Body of pancreas (tissue), 4 donors: ENCODE measurements around the gene CFAP77. TPM values are rescaled to one million over a fixed set of nuclear protein-coding genes. Genes with fewer than 3 reads are reported as not detected.
"Not testable (repeated sequence)": the region's sequence is repeated elsewhere in the genome, so short reads cannot be mapped to it uniquely, and the experiment has no call there.

Experiments used
- ATAC-seq: fragments of 150-250 bp; one replicate; pipeline ENCODE4 v1.9.1; 2016
- DNase-seq, 4 donors: peaks; one replicate each; pipeline ENCODE4 v3.0.0-alpha.2; 2019
- H3K27ac ChIP-seq, 4 donors: fragments of 200-600 bp; sonication (generic); 1 replicate in 3 of 4; 2 replicates in 1 of 4; pipeline versions ENCODE4 v1.5.1 to v1.6.1; 2016 to 2019; ENCODE audit warnings: mild to moderate bottlenecking in 1 of 4, mixed read lengths in 1 of 4, moderate library complexity in 1 of 4
- H3K27me3 ChIP-seq, 2 donors: fragments of 200-600 bp; sonication (generic); one replicate each; pipeline ENCODE4 v1.6.0; 2016; ENCODE audit warnings: mild to moderate bottlenecking in 1 of 2
- H3K36me3 ChIP-seq, 2 donors: fragments of 200-600 bp; sonication (generic); replicated peaks in 1 of 2; 2 replicates each; pipeline ENCODE4 v1.5.1; 2016; ENCODE audit warnings: low read depth in 2 of 2; ENCODE audit not compliant: insufficient read depth in 1 of 2
- H3K4me1 ChIP-seq: fragments of 200-600 bp; sonication (generic); one replicate; pipeline ENCODE4 v1.6.0; 2016
- H3K4me3 ChIP-seq, 2 donors: fragments of 200-600 bp; sonication (generic); 1 replicate in 1 of 2; 2 replicates in 1 of 2; pipeline ENCODE4 v1.5.1; 2016 to 2019
- H3K9me3 ChIP-seq, 3 donors: fragments of 200-600 bp; sonication (generic); 1 replicate in 2 of 3; 2 replicates in 1 of 3; pipeline ENCODE4 v1.5.1; 2016
- CTCF ChIP-seq, 7 experiments: fragments of 450-650 bp in 4 of 7; fragments of 200-600 bp in 3 of 7; sonication (generic) in 3 of 7; IDR thresholded peaks; one replicate each; pipeline ENCODE4 v1.5.1; 2016 to 2019; ENCODE audit warnings: antibody characterized with exemption in 7 of 7
- POLR2A ChIP-seq, 3 donors: fragments of 450-650 bp; IDR thresholded peaks; one replicate each; pipeline ENCODE4 v1.6.1; 2016; ENCODE audit warnings: antibody characterized with exemption in 3 of 3, mild to moderate bottlenecking in 2 of 3
- WGBS, 2 donors: methylation state at CpG; one replicate each; pipeline ENCODE4 v1.1.5; 2017; 5-methylcytosine and 5-hydroxymethylcytosine counted together
- intact Hi-C: fragments of 100-400 bp; cut with DNase I; formaldehyde crosslinking; loops from one replicate; pipeline ENCODE4 v1.15.1; 2023
- total RNA-seq, 2 donors: library from RNA; depleted of rRNA; stranded (reverse); fragments of >200 nt; gene quantifications; one replicate each; pipeline ENCODE4 v1.1.0, GENCODE V29; 2016

The CFAP77 gene
- total RNA-seq, 2 donors from 2014 or later, result not detected

- Histone ChIP-seq H3K4me1 (no peaks in the 10 kb centered on the region), H3K4me3 (no peak overlapping the region), H3K27ac (no peak overlapping the region), H3K27me3 (no peaks in the 10 kb centered on the region), H3K36me3 (no peaks in the 10 kb centered on the region), H3K9me3 (no peaks in the 10 kb centered on the region)
- 75 to 76% methylated on average over 12 to 13 of the region's 13 CpGs for WGBS, 2 donors
- intact Hi-C loops, result no loop called here
- ATAC-seq (no peak), DNase-seq (no peak)
- no peak for TF ChIP-seq POLR2A (IDR thresholded peaks at IDR 0.05)
- no peak for TF ChIP-seq CTCF (IDR thresholded peaks at IDR 0.05)
Observed at GRCh38 chr9:132367613-132368313, 42.2 kb upstream of the CFAP77 start.

- H3K4me3 ChIP-seq, result no peak overlapping the region
- no peaks in the 10 kb centered on the region for H3K4me1 ChIP-seq
- WGBS, 2 donors, result 87 to 91% methylated on average over 4 of the region's 4 CpGs
- TF ChIP-seq POLR2A (IDR thresholded peaks at IDR 0.05), result no peak
- TF ChIP-seq CTCF (IDR thresholded peaks at IDR 0.05), result no peak
- ATAC-seq, result no peak
- no peaks in the 10 kb centered on the region for H3K9me3 ChIP-seq
- H3K36me3 ChIP-seq, result no peaks in the 10 kb centered on the region
- H3K27ac ChIP-seq, result no peak overlapping the region
- no peak for DNase-seq
- intact Hi-C loops, result no loop called here
- no peaks in the 10 kb centered on the region for H3K27me3 ChIP-seq
Observed at GRCh38 chr9:132369421-132369820, 40.6 kb upstream of the CFAP77 start.

- TF ChIP-seq CTCF (IDR thresholded peaks at IDR 0.05), result no peak
- TF ChIP-seq POLR2A (IDR thresholded peaks at IDR 0.05), result no peak
- intact Hi-C loops, result no loop called here
- Histone ChIP-seq H3K27me3 (no peaks in the 10 kb centered on the region), H3K4me3 (no peak overlapping the region), H3K36me3 (no peaks in the 10 kb centered on the region), H3K9me3 (no peaks in the 10 kb centered on the region), H3K4me1 (no peaks in the 10 kb centered on the region), H3K27ac (no peak overlapping the region)
- ATAC-seq, result no peak
- no peak for DNase-seq
- 82 to 89% methylated on average over 4 of the region's 4 CpGs for WGBS, 2 donors
Observed at GRCh38 chr9:132370592-132370991, 39.4 kb upstream of the CFAP77 start.

GRCh38 chr9:132372177-132373095 is 37.6 kb upstream of the CFAP77 start:
- Histone ChIP-seq H3K4me1 (no peaks in the 10 kb centered on the region), H3K36me3 (peaks cover 0 to 5% of the 10 kb centered on the region in 2 donors), H3K9me3 (no peaks in the 10 kb centered on the region), H3K27me3 (no peaks in the 10 kb centered on the region), H3K27ac (peak overlapping the region in 2 of 4 donors; percentile 11 to 55), H3K4me3 (no peak overlapping the region)
- peak in 3 of 4 donors; percentile 13 to 66 (median 22) for DNase-seq
- no peak for TF ChIP-seq POLR2A (IDR thresholded peaks at IDR 0.05)
- TF ChIP-seq CTCF (IDR thresholded peaks at IDR 0.05), result no peak
- intact Hi-C loops, result no loop called here
- peak; percentile 65 for ATAC-seq
- 69 to 80% methylated on average over 14 of the region's 14 CpGs for WGBS, 2 donors

- Histone ChIP-seq H3K4me1 (peaks cover 14% of the 10 kb centered on the region), H3K36me3 (peaks cover 0 to 17% of the 10 kb centered on the region in 2 donors)
- H3K27ac ChIP-seq, H3K27me3 ChIP-seq, DNase-seq, H3K4me3 ChIP-seq, H3K9me3 ChIP-seq, intact Hi-C loops, ATAC-seq: not testable (repeated sequence)
- WGBS, 2 donors, result 64 to 85% methylated on average over 2 of the region's 2 CpGs
Observed at GRCh38 chr9:132377769-132378168, 32.2 kb upstream of the CFAP77 start.

GRCh38 chr9:132378416-132378815 is 31.6 kb upstream of the CFAP77 start:
- DNase-seq, H3K27ac ChIP-seq, H3K4me3 ChIP-seq, H3K9me3 ChIP-seq, H3K27me3 ChIP-seq, intact Hi-C loops, ATAC-seq: not testable (repeated sequence)
- WGBS, 2 donors, result 85 to 86% methylated on average over 3 of the region's 3 CpGs
- peaks cover 0 to 17% of the 10 kb centered on the region in 2 donors for H3K36me3 ChIP-seq
- H3K4me1 ChIP-seq, result peaks cover 16% of the 10 kb centered on the region
